HEK293T (cell line): ENCODE data around the gene NUDT16.
"Not testable (repeated sequence)": the region's sequence is repeated elsewhere in the genome, so short reads cannot be mapped to it uniquely, and the experiment has no call there.

Experiments
- CTCF ChIA-PET: fragments of 350-600 bp; formaldehyde crosslinking; extraction: SDS; loops from one replicate; lab custom pipeline; 2021; ENCODE audit warnings: antibody characterized with exemption, inconsistent platforms; lab: Yijun Ruan, JAX
- POLR2A ChIA-PET: fragments of 350-600 bp; formaldehyde crosslinking; extraction: SDS; loops from one replicate; lab custom pipeline; 2020; ENCODE audit warnings: antibody characterized with exemption, inconsistent platforms; lab: Yijun Ruan, JAX
- DNase-seq: peaks from one replicate; pipeline ENCODE4 v3.0.0; 2012; ENCODE audit warnings: mixed read lengths; ENCODE audit errors: extremely low spot score
- ARNT ChIP-seq: fragments of 450-650 bp; IDR thresholded peaks from 2 replicates; pipeline ENCODE4 v1.6.1; 2017; ENCODE audit warnings: mild to moderate bottlenecking
- BHLHE40 ChIP-seq: fragments of 450-650 bp; IDR thresholded peaks from 2 replicates; pipeline ENCODE4 v1.6.1; 2016; ENCODE audit warnings: mild to moderate bottlenecking, moderate library complexity, borderline replicate concordance
- CTBP1 ChIP-seq: fragments of 450-650 bp; IDR thresholded peaks from 2 replicates; pipeline ENCODE4 v1.6.1; 2016; ENCODE audit warnings: borderline replicate concordance
- ELF4 ChIP-seq: fragments of 450-650 bp; IDR thresholded peaks from 2 replicates; pipeline ENCODE4 v1.6.1; 2017; ENCODE audit warnings: antibody characterized with exemption
- FOXA1 ChIP-seq: fragments of 450-650 bp; IDR thresholded peaks from 2 replicates; pipeline ENCODE4 v1.6.1; 2016; ENCODE audit warnings: mild to moderate bottlenecking
- FOXK2 ChIP-seq: fragments of 450-650 bp; IDR thresholded peaks from 2 replicates; pipeline ENCODE4 v1.6.1; 2016; ENCODE audit warnings: mild to moderate bottlenecking
- FOXM1 ChIP-seq: fragments of 450-650 bp; IDR thresholded peaks from 2 replicates; pipeline ENCODE4 v1.6.1; 2017; ENCODE audit warnings: mild to moderate bottlenecking, borderline replicate concordance
- HDGF ChIP-seq: fragments of 450-650 bp; IDR thresholded peaks from 2 replicates; pipeline ENCODE4 v1.6.1; 2017; ENCODE audit warnings: antibody characterized with exemption, borderline replicate concordance
- L3MBTL2 ChIP-seq: fragments of 450-650 bp; conservative IDR thresholded peaks from 2 replicates; pipeline ENCODE4 v1.6.1; 2016; ENCODE audit warnings: mild to moderate bottlenecking
- LEF1 ChIP-seq: fragments of 450-650 bp; IDR thresholded peaks from 2 replicates; pipeline ENCODE4 v1.6.1; 2017; ENCODE audit warnings: mild to moderate bottlenecking, borderline replicate concordance
- NFRKB ChIP-seq: fragments of 450-650 bp; IDR thresholded peaks from 2 replicates; pipeline ENCODE4 v1.6.1; 2016; ENCODE audit warnings: mild to moderate bottlenecking, moderate library complexity
- SP1 ChIP-seq: fragments of 450-650 bp; IDR thresholded peaks from 2 replicates; pipeline ENCODE4 v1.6.1; 2017
- SUZ12 ChIP-seq: fragments of 450-650 bp; IDR thresholded peaks from 2 replicates; pipeline ENCODE4 v1.6.1; 2016; ENCODE audit warnings: mild to moderate bottlenecking
- TARDBP ChIP-seq: fragments of 450-650 bp; IDR thresholded peaks from 2 replicates; pipeline ENCODE4 v1.6.1; 2016
- ZNF384 ChIP-seq: fragments of 450-650 bp; IDR thresholded peaks from 2 replicates; pipeline ENCODE4 v1.6.1; 2016
- TF ChIP-seq, protein P1 (sequence below): fragments of 450-650 bp; IDR thresholded peaks from 2 replicates; pipeline ENCODE4 v1.6.1; 2016

NUDT16 gene

DNA sequence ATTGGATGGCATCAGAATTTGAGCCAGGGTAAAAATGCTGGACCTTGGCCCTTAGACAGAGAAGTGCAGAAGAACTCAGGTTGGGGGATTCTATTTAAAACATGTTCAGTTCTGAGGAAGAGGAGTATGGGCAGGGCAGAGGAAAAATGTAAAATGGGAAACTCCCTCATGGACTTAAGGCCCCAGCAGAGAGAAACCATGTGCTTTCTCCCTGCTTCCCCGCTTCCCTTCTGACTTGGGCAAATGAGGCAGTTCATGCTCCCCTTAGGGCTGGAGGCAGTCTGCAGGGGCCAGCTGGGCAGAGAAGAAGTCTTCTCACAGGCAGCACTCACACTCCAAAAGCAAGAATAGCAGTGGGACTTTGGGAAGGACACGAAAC, 9.9 kb upstream of the NUDT16 start:
- no peak for DNase-seq
- POLR2A ChIA-PET, result interaction anchor here (1.6 kb wide), 1 partner anchor 9 kb away, joined by 4 read pairs; the partner anchor contains the start of gene NUDT16
- TF ChIP-seq LEF1, result no peak
- TF ChIP-seq ELF4, result no peak
- TF ChIP-seq CTBP1, result no peak
- TF ChIP-seq L3MBTL2, result no peak
- no peak for TF ChIP-seq FOXA1
- no peak for TF ChIP-seq ZNF384
- TF ChIP-seq HDGF, result no peak
- no peak for TF ChIP-seq SP1
- TF ChIP-seq TARDBP, result no peak
- TF ChIP-seq ARNT, result no peak
- no peak for TF ChIP-seq FOXM1
- no peak for TF ChIP-seq NFRKB
- TF ChIP-seq, protein P1, sequence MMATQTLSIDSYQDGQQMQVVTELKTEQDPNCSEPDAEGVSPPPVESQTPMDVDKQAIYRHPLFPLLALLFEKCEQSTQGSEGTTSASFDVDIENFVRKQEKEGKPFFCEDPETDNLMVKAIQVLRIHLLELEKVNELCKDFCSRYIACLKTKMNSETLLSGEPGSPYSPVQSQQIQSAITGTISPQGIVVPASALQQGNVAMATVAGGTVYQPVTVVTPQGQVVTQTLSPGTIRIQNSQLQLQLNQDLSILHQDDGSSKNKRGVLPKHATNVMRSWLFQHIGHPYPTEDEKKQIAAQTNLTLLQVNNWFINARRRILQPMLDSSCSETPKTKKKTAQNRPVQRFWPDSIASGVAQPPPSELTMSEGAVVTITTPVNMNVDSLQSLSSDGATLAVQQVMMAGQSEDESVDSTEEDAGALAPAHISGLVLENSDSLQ, result no peak
- TF ChIP-seq FOXK2, result no peak
- no peak for TF ChIP-seq SUZ12
- CTCF ChIA-PET, result interaction anchor here (0.6 kb wide), 1 partner anchor 27 kb away, joined by 4 read pairs; no protein-coding TSS in a partner anchor

DNA sequence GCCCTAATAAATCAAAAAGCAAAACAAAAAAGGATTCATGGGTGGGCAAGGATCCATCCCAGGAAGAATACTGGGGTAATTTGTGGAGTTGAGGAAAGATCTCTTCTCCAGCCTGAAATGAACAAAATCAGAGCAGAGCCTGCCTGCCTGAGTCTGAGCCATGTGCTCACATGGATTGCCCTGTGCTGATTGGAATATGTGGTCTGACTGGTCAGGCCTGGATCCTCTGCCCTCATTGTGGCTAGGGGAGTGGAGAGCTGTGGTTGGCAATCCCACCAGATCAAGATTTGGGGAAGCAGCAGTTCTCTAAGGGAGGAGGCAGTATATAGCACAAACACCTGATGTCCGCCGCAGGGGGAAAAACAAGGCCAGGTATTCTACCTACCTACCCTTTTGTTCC, 6.8 kb upstream of the NUDT16 start:
- ChIA-PET POLR2A (no interaction called here), CTCF (no interaction called here)
- DNase-seq, result no peak
- TF ChIP-seq ELF4 (no peak), ZNF384 (no peak), ARNT (no peak), FOXK2 (no peak), FOXA1 (no peak), NFRKB (no peak), TARDBP (no peak), HDGF (no peak), SP1 (no peak), L3MBTL2 (no peak), SUZ12 (no peak), CTBP1 (no peak), BHLHE40 (no peak)
- TF ChIP-seq, protein P1, result no peak

DNA sequence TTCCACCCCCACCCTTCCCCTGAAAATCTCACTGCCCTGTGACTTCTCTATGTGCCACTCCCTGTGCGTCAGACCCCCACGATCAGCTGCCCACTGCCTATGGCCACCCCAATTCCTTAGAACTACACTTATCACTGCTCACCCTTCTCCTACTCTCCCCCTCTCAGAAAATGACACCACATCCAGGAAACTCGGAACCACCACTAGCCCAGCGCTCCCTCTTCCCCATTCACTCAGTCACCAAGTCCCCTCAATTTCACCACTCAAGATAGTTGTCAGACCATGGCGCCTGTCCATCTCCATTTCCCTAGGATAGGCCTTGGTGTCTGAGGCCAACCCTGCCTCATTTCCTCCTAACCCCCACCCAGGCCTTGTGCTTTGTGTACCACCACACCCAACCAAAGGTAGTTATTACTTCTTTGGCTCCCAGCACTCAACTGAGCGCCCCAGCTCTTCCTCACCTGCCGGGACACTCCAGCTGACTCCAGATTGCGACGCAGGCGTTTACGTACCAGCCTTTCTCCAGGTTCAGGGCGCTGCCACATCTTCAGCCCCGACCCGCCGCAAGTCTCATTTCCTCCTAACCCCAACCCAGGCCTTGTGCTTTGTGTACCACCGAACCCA, 641 bp upstream of the NUDT16 start:
- DNase-seq, CTCF ChIA-PET: not testable (repeated sequence)
- TF ChIP-seq L3MBTL2, result peak; percentile 9
- POLR2A ChIA-PET, result interaction anchor here (0.6 to 1.9 kb wide), 13 partner anchors 9 to 487 kb away, joined by 3 to 9 read pairs (median 3); partner anchors contain the start of genes ASTE1, ATP2C1 and NEK11

DNA sequence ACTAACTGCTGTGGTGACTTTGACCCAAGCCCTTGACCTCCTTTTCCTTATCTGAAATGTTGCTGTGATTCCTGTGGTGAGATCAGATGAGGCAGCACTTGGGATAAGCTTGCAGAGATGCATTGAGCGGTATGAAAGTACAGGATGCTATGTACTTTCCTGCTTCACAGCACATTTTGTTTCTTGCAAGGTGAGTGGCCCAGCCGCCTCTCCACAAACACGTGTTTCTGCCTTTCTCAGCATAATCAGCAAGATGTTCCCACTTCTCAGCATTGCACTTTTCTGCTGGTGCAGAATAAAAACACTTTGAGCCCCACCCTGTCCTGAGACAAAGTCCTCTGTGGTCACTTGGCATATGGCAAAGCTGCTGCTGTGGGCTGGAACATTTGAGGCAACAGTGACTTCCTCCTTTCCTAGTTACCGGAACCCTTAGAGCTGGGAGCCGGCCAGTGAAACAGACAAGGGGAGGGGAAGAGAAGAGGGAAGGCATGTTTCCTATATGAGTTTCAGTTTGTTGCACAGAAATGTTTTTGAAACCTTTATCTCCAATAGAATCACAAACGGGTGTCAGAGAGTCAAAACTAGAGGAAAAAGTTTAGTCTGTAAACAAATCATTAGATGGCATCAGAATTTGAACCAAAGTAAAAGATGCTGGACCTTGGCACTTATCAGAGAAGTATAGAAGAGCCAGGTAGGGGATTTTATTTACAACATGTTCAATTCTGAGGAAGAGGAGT, 5.0 kb downstream of the NUDT16 start:
- POLR2A ChIA-PET, result no interaction called here
- TF ChIP-seq FOXM1 (no peak), ZNF384 (no peak), FOXA1 (no peak), TARDBP (no peak), FOXK2 (no peak), SUZ12 (no peak), ARNT (no peak), SP1 (no peak), HDGF (no peak), ELF4 (no peak), LEF1 (no peak), BHLHE40 (no peak), CTBP1 (no peak), L3MBTL2 (no peak), NFRKB (no peak)
- TF ChIP-seq, protein P1, result no peak
- DNase-seq, result no peak
- CTCF ChIA-PET, result no interaction called here

DNA sequence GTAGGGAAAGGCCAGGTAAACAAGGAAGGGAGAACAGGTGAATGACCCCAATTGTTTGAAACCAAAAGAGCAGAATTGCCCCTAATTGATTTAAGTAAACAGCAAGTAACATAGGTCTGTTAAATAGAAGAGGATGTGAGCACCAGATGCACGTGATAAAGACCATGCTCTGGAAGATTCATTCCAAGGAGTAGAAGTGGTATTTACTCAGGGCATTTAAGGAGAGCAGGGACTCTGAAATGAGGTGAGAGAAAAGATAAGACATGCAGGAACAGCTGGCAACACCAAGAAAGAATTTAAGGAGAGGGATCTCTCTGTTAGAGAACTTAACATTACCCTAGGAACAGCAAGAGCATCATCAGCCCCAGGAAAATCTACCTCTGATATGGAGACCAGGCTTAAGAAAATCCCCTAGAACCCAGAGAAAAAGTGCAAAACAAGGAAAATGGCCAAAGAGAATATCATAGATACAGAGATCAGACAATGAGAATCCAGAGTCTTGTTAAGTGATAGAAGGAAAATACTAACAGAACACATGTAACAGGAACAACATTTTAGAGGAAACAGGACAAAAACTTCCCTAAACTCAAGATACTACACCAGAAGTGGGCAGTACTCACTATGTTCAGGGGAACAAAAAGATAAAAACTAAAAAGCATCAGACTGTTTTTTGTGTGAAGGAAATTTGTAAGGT, 6.4 kb downstream of the NUDT16 start:
- POLR2A ChIA-PET, result no interaction called here
- no peak for DNase-seq
- CTCF ChIA-PET, result no interaction called here
- TF ChIP-seq ARNT (no peak), TARDBP (no peak), FOXK2 (no peak), HDGF (no peak), FOXA1 (no peak), CTBP1 (no peak), NFRKB (no peak), SUZ12 (no peak), BHLHE40 (no peak), L3MBTL2 (no peak), LEF1 (no peak), SP1 (no peak), ELF4 (no peak), ZNF384 (no peak)
- TF ChIP-seq, protein P1, result no peak
